ENCODE data around the gene PADI3. TPM values are rescaled to one million over a fixed set of nuclear protein-coding genes. Genes with fewer than 3 reads are reported as not detected.

Gene PADI3
- total and polyA plus RNA-seq, 7 donors = 0.01 to 0.09 (median 0.04) TPM; not detected in 4

GRCh38 chr1:17213148-17213781, 35.6 kb upstream of the PADI3 start:
- Histone ChIP-seq H3K4me3 (no peak overlapping the region), H3K27ac (no peak overlapping the region), H3K4me1 (no peaks in the 10 kb centered on the region), H3K9me3 (no peaks in the 10 kb centered on the region), H3K36me3 (ENCODE audit: insufficient read depth in 1 of 2, low read depth in 1 of 2) (no peaks in the 10 kb centered on the region), H3K27me3 (ENCODE audit: insufficient read depth in 3 of 3, low read length in 2 of 3) (peaks cover 0 to 36% (median 8%) of the 10 kb centered on the region in 3 donors)
- intact Hi-C loops (cut with DNase I) = no loop called here
- DNase-seq (peak in 1 of 2 donors; percentile 3), ATAC-seq (no peak)
- TF ChIP-seq CTCF (IDR thresholded peaks at IDR 0.05) = no peak
- WGBS, 3 donors = 33 to 38% (median 35%) methylated on average over 13 of the region's 13 CpGs

GRCh38 chr1:17213782-17214148, 35.1 kb upstream of the PADI3 start:
- no peak for ATAC-seq
- intact Hi-C loops (cut with DNase I) = no loop called here
- TF ChIP-seq CTCF (IDR thresholded peaks at IDR 0.05) = no peak

GRCh38 chr1:17214876-17215544, 33.9 kb upstream of the PADI3 start:
- DNase-seq = no peak
- no peak overlapping the region for H3K4me3 ChIP-seq
- H3K27me3 ChIP-seq (ENCODE audit: insufficient read depth in 3 of 3, low read length in 2 of 3) = peaks cover 0 to 43% (median 11%) of the 10 kb centered on the region in 3 donors
- no peak overlapping the region for H3K27ac ChIP-seq
- TF ChIP-seq CTCF (IDR thresholded peaks at IDR 0.05) = no peak
- H3K4me1 ChIP-seq = no peaks in the 10 kb centered on the region
- no peak for ATAC-seq
- no peaks in the 10 kb centered on the region for H3K9me3 ChIP-seq
- H3K36me3 ChIP-seq (ENCODE audit: insufficient read depth in 1 of 2, low read depth in 1 of 2) = no peaks in the 10 kb centered on the region
- WGBS, 3 donors = 79 to 84% (median 82%) methylated on average over 5 of the region's 5 CpGs
- intact Hi-C loops (cut with DNase I) = no loop called here

More at GRCh38 chr1:17213782-17214148, 35.1 kb upstream of the PADI3 start:
- no peaks in the 10 kb centered on the region for H3K4me1 ChIP-seq
- peaks cover 0 to 41% (median 11%) of the 10 kb centered on the region in 3 donors for H3K27me3 ChIP-seq (ENCODE audit: insufficient read depth in 3 of 3, low read length in 2 of 3)
- WGBS, 3 donors = 79 to 83% (median 81%) methylated on average over 9 of the region's 9 CpGs
- DNase-seq = peak in 1 of 2 donors; percentile 22
- no peaks in the 10 kb centered on the region for H3K9me3 ChIP-seq
- H3K27ac ChIP-seq = no peak overlapping the region
- H3K4me3 ChIP-seq = no peak overlapping the region
- H3K36me3 ChIP-seq (ENCODE audit: insufficient read depth in 1 of 2, low read depth in 1 of 2) = no peaks in the 10 kb centered on the region

GRCh38 chr1:17215545-17215890, 33.4 kb upstream of the PADI3 start:
- WGBS, 3 donors = 80 to 82% (median 81%) methylated on average over 6 of the region's 6 CpGs
- intact Hi-C loops (cut with DNase I) = no loop called here
- peaks cover 0 to 48% (median 11%) of the 10 kb centered on the region in 3 donors for H3K27me3 ChIP-seq (ENCODE audit: insufficient read depth in 3 of 3, low read length in 2 of 3)

More at GRCh38 chr1:17215545-17215890, 33.4 kb upstream of the PADI3 start:
- no peaks in the 10 kb centered on the region for H3K4me1 ChIP-seq
- DNase-seq (no peak), ATAC-seq (no peak)
- no peak overlapping the region for H3K27ac ChIP-seq
- H3K4me3 ChIP-seq = no peak overlapping the region
- H3K9me3 ChIP-seq = no peaks in the 10 kb centered on the region
- TF ChIP-seq CTCF (IDR thresholded peaks at IDR 0.05) = no peak
- H3K36me3 ChIP-seq (ENCODE audit: insufficient read depth in 1 of 2, low read depth in 1 of 2) = no peaks in the 10 kb centered on the region

Measured in psoas muscle (tissue), 8 donors.